Astrocyte (in vitro differentiated cells and primary cell): Measurements from ENCODE around the gene TEDC2. TPM values are rescaled to one million over a fixed set of nuclear protein-coding genes. Genes with fewer than 3 reads are reported as not detected.

Source experiments
- DNase-seq: peaks from one replicate; pipeline ENCODE4 v3.0.0-alpha.2; 2010; ENCODE audit warnings: low read depth
- FAIRE-seq: peaks from 2 replicates; lab custom pipeline; 2011; peaks lifted over from hg19 to GRCh38; lab: Jason Lieb, UNC
- H2AFZ ChIP-seq: 2 replicates; pipeline ENCODE4 v1.6.0; 2012; ENCODE audit warnings: low read depth, low read length, inconsistent platforms
- H3K27ac ChIP-seq: 2 replicates; pipeline ENCODE4 v1.5.1; 2011; ENCODE audit warnings: low read depth, low read length, inconsistent platforms
- H3K27me3 ChIP-seq: 2 replicates; pipeline ENCODE4 v1.6.0; 2011; ENCODE audit warnings: low read length, inconsistent platforms; ENCODE audit not compliant: insufficient read depth
- H3K36me3 ChIP-seq: 2 replicates; pipeline ENCODE4 v1.5.1; 2011; ENCODE audit warnings: low read length, inconsistent platforms; ENCODE audit not compliant: insufficient read depth
- H3K4me1 ChIP-seq: 2 replicates; pipeline ENCODE4 v1.5.1; 2011; ENCODE audit warnings: low read length, inconsistent platforms; ENCODE audit not compliant: insufficient read depth
- H3K4me2 ChIP-seq: 2 replicates; pipeline ENCODE4 v1.6.0; 2012; ENCODE audit warnings: low read length, inconsistent platforms
- H3K4me3 ChIP-seq: 2 replicates; pipeline ENCODE4 v1.5.1; 2011; ENCODE audit warnings: low read depth, mild to moderate bottlenecking, low read length, inconsistent platforms; ENCODE audit not compliant: insufficient read depth
- H3K79me2 ChIP-seq: 2 replicates; pipeline ENCODE4 v1.6.0; 2012; ENCODE audit warnings: mild to moderate bottlenecking, low read length, inconsistent platforms; ENCODE audit not compliant: insufficient read depth
- H3K9ac ChIP-seq: 2 replicates; pipeline ENCODE4 v1.6.0; 2012; ENCODE audit warnings: mild to moderate bottlenecking, low read length, inconsistent platforms
- H3K9me3 ChIP-seq: 2 replicates; pipeline ENCODE4 v1.5.1; 2012; ENCODE audit warnings: low read depth, mild to moderate bottlenecking, low read length, inconsistent platforms; ENCODE audit not compliant: insufficient read depth
- H4K20me1 ChIP-seq: 2 replicates; pipeline ENCODE4 v1.6.0; 2012; ENCODE audit warnings: low read length, inconsistent platforms; ENCODE audit not compliant: insufficient read depth
- H3K27ac Mint-ChIP-seq: one replicate; pipeline ENCODE4 v1.8.0; 2021; ENCODE audit warnings: mild to moderate bottlenecking, mixed read lengths; ENCODE audit not compliant: unreplicated experiment
- H3K27me3 Mint-ChIP-seq: one replicate; pipeline ENCODE4 v1.8.0; 2021; ENCODE audit warnings: low read depth, mixed read lengths; ENCODE audit not compliant: unreplicated experiment
- H3K36me3 Mint-ChIP-seq: one replicate; pipeline ENCODE4 v1.8.0; 2021; ENCODE audit warnings: low read depth, mixed read lengths; ENCODE audit not compliant: unreplicated experiment
- H3K4me1 Mint-ChIP-seq: one replicate; pipeline ENCODE4 v1.8.0; 2021; ENCODE audit warnings: low read depth, mixed read lengths; ENCODE audit not compliant: unreplicated experiment
- H3K4me3 Mint-ChIP-seq: one replicate; pipeline ENCODE4 v1.8.0; 2021; ENCODE audit warnings: mild to moderate bottlenecking, moderate library complexity, mixed read lengths; ENCODE audit not compliant: unreplicated experiment
- H3K9me3 Mint-ChIP-seq: one replicate; pipeline ENCODE4 v1.8.0; 2021; ENCODE audit warnings: mild to moderate bottlenecking, mixed read lengths; ENCODE audit not compliant: unreplicated experiment
- EZH2 ChIP-seq: IDR thresholded peaks from 2 replicates; pipeline ENCODE4 v1.6.1; 2012; ENCODE audit warnings: mild to moderate bottlenecking, low read length, inconsistent platforms; ENCODE audit not compliant: insufficient read depth
- total RNA-seq: library from RNA; stranded (reverse); gene quantifications from 2 replicates; pipeline ENCODE4 v1.2.1, GENCODE V29; 2021
- TF ChIP-seq, protein P1 (sequence below): IDR thresholded peaks from 2 replicates; pipeline ENCODE4 v1.5.1; 2011; ENCODE audit warnings: low read depth, mild to moderate bottlenecking, inconsistent platforms, low read length, moderate library complexity; ENCODE audit not compliant: insufficient read depth

TEDC2 gene
- total RNA-seq, 1 donor from 2014 or later = 6.0 TPM

- no peak overlapping the region for H3K27ac ChIP-seq
- Mint-ChIP-seq H3K4me3 (no peak overlapping the region), H3K4me1 (no peaks in the 10 kb centered on the region), H3K27ac (no peak overlapping the region), H3K9me3 (no peaks in the 10 kb centered on the region), H3K36me3 (peaks cover 14% of the 10 kb centered on the region), H3K27me3 (no peaks in the 10 kb centered on the region)
- FAIRE-seq (no peak), DNase-seq (no peak)
- H4K20me1 ChIP-seq = peaks cover 14% of the 10 kb centered on the region
- H2AFZ ChIP-seq = no peak overlapping the region
- H3K4me2 ChIP-seq = no peak overlapping the region
- no peak overlapping the region for H3K9ac ChIP-seq
- no peak for TF ChIP-seq EZH2
- TF ChIP-seq, protein P1, sequence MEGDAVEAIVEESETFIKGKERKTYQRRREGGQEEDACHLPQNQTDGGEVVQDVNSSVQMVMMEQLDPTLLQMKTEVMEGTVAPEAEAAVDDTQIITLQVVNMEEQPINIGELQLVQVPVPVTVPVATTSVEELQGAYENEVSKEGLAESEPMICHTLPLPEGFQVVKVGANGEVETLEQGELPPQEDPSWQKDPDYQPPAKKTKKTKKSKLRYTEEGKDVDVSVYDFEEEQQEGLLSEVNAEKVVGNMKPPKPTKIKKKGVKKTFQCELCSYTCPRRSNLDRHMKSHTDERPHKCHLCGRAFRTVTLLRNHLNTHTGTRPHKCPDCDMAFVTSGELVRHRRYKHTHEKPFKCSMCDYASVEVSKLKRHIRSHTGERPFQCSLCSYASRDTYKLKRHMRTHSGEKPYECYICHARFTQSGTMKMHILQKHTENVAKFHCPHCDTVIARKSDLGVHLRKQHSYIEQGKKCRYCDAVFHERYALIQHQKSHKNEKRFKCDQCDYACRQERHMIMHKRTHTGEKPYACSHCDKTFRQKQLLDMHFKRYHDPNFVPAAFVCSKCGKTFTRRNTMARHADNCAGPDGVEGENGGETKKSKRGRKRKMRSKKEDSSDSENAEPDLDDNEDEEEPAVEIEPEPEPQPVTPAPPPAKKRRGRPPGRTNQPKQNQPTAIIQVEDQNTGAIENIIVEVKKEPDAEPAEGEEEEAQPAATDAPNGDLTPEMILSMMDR = no peak
- H3K4me1 ChIP-seq = peaks cover 4% of the 10 kb centered on the region
- H3K4me3 ChIP-seq = no peak overlapping the region
- H3K79me2 ChIP-seq = no peaks in the 10 kb centered on the region
- no peaks in the 10 kb centered on the region for H3K9me3 ChIP-seq
- peaks cover 18% of the 10 kb centered on the region for H3K36me3 ChIP-seq
- no peaks in the 10 kb centered on the region for H3K27me3 ChIP-seq
These were observed 9.4 kb upstream of the TEDC2 start for GRCh38 chr16:2450535-2450934.

DNA sequence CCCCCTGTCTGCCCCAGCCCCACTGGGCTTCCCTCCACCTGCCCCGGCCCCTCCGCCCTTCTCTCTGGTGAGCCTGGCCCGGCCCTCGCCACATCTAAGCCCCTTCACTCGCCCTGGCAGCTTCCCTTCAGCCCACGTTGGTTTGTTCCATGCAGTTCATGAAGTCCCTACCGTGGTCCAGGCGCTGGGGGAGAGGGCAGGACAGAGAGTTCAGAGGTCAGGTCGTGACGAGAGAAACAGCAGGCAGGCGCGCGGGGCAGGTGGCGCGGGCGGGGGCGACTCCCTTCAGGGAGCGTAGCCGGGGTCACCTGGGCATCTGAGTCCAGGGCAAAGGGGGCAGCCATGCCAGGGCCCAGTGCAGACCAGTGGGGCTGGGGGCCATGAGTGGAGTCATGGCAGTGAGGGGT lies 8.9 kb upstream of the TEDC2 start:
- FAIRE-seq = no peak
- H3K79me2 ChIP-seq = no peaks in the 10 kb centered on the region
- no peaks in the 10 kb centered on the region for H3K9me3 ChIP-seq
- peaks cover 4% of the 10 kb centered on the region for H3K4me1 ChIP-seq
- no peaks in the 10 kb centered on the region for H3K27me3 ChIP-seq
- H3K4me3 Mint-ChIP-seq = no peak overlapping the region
- H2AFZ ChIP-seq = no peak overlapping the region
- no peaks in the 10 kb centered on the region for H3K9me3 Mint-ChIP-seq
- H3K27ac Mint-ChIP-seq = no peak overlapping the region
- peaks cover 14% of the 10 kb centered on the region for H3K36me3 Mint-ChIP-seq
- peaks cover 18% of the 10 kb centered on the region for H3K36me3 ChIP-seq
- H3K4me3 ChIP-seq = no peak overlapping the region
- no peak for DNase-seq
- TF ChIP-seq EZH2 = no peak
- TF ChIP-seq, protein P1 = no peak
- no peak overlapping the region for H3K9ac ChIP-seq
- no peak overlapping the region for H3K4me2 ChIP-seq
- H3K4me1 Mint-ChIP-seq = no peaks in the 10 kb centered on the region
- no peaks in the 10 kb centered on the region for H3K27me3 Mint-ChIP-seq
- H4K20me1 ChIP-seq = peaks cover 14% of the 10 kb centered on the region
- no peak overlapping the region for H3K27ac ChIP-seq

GRCh38 chr16:2451851-2452320 lies 8.0 kb upstream of the TEDC2 start:
- Mint-ChIP-seq H3K9me3 (no peaks in the 10 kb centered on the region), H3K27ac (no peak overlapping the region), H3K36me3 (peaks cover 13% of the 10 kb centered on the region), H3K4me3 (no peak overlapping the region), H3K4me1 (no peaks in the 10 kb centered on the region), H3K27me3 (no peaks in the 10 kb centered on the region)
- DNase-seq = no peak
- no peak overlapping the region for H3K4me3 ChIP-seq
- H3K9ac ChIP-seq = no peak overlapping the region
- H3K9me3 ChIP-seq = no peaks in the 10 kb centered on the region
- H3K4me2 ChIP-seq = no peak overlapping the region
- H3K27ac ChIP-seq = no peak overlapping the region
- H3K36me3 ChIP-seq = peaks cover 20% of the 10 kb centered on the region
- H3K4me1 ChIP-seq = peaks cover 4% of the 10 kb centered on the region
- no peak overlapping the region for H2AFZ ChIP-seq
- H3K27me3 ChIP-seq = no peaks in the 10 kb centered on the region
- no peaks in the 10 kb centered on the region for H3K79me2 ChIP-seq
- H4K20me1 ChIP-seq = peaks cover 19% of the 10 kb centered on the region
- TF ChIP-seq, protein P1 = no peak
- no peak for TF ChIP-seq EZH2
- no peak for FAIRE-seq
